H1 (cell line): ENCODE data around the gene SCYGR7.

Experiments
- BCL11A ChIP-seq, 2 experiments: IDR thresholded peaks; one replicate each; pipeline ENCODE4 v1.6.1; 2011; ENCODE audit warnings: low read depth in 2 of 2, low read length in 2 of 2, mild to moderate bottlenecking in 2 of 2
- CBX5 ChIP-seq: fragments of 300-800, 300-1000 bp; sonication (generic); IDR thresholded peaks from 2 replicates; pipeline ENCODE4 v1.7.1; 2016; ENCODE audit warnings: antibody characterized with exemption, low read length, low read depth
- CHD2 ChIP-seq: IDR thresholded peaks from 2 replicates; pipeline ENCODE4 v1.6.1; 2012; ENCODE audit warnings: low read length, improper control_type of control experiment
- CTCF ChIP-seq, 3 experiments: IDR thresholded peaks; 1 replicate in 2 of 3; 2 replicates in 1 of 3; pipeline versions ENCODE4 v1.5.1 to v1.6.1; 2011; ENCODE audit warnings: low read length in 3 of 3, mild to moderate bottlenecking in 3 of 3, inconsistent platforms in 2 of 3, low read depth in 1 of 3, moderate library complexity in 1 of 3; ENCODE audit not compliant: insufficient read depth in 1 of 3; ENCODE audit errors: control extremely low read depth in 1 of 3
- EP300 ChIP-seq, 2 experiments: IDR thresholded peaks; 1 replicate in 1 of 2; 2 replicates in 1 of 2; pipeline ENCODE4 v1.6.1; 2011 to 2012; ENCODE audit warnings: low read depth in 2 of 2, low read length in 2 of 2, mild to moderate bottlenecking in 2 of 2, borderline replicate concordance in 1 of 2, inconsistent platforms in 1 of 2, moderate library complexity in 1 of 2
- MAFK ChIP-seq: IDR thresholded peaks from 2 replicates; pipeline ENCODE4 v1.6.1; 2012; ENCODE audit warnings: low read depth, mild to moderate bottlenecking, improper control_type of control experiment, low read length
- NRF1 ChIP-seq: IDR thresholded peaks from 2 replicates; pipeline ENCODE4 v1.6.1; 2011; ENCODE audit warnings: mild to moderate bottlenecking, low read depth, low read length, improper control_type of control experiment
- USF2 ChIP-seq: IDR thresholded peaks from 2 replicates; pipeline ENCODE4 v1.6.1; 2011; ENCODE audit warnings: low read length, improper control_type of control experiment
- ZNF274 ChIP-seq: IDR thresholded peaks from 2 replicates; pipeline ENCODE4 v1.7.0; 2012; ENCODE audit warnings: low read length, borderline replicate concordance; ENCODE audit errors: extremely low read depth

- TF ChIP-seq CBX5 (no peak), CTCF (IDR thresholded peaks at IDR 0.05; ENCODE audit: control extremely low read depth in 1 of 3, insufficient read depth in 1 of 3, low read depth in 1 of 3, low read length in 3 of 3) (no peak), USF2 (no peak), ZNF274 (no peak), CHD2 (no peak), NRF1 (no peak), BCL11A (IDR thresholded peaks at IDR 0.05; ENCODE audit: low read depth in 2 of 2, low read length in 2 of 2) (no peak), EP300 (IDR thresholded peaks at IDR 0.05; ENCODE audit: borderline replicate concordance in 1 of 2, low read depth in 2 of 2, low read length in 2 of 2) (no peak), MAFK (no peak)
These were observed 11.6 kb upstream of the SCYGR7 start for GRCh38 chr2:227716501-227716900.
